Body of pancreas (tissue), 4 donors: ENCODE data around the gene PDGFD. TPM values are rescaled to one million over a fixed set of nuclear protein-coding genes. Genes with fewer than 3 reads are reported as not detected.
A peak's percentile ranks its signal among the peaks of the same experiment; 100 is the strongest.

Experiments used
- ATAC-seq: fragments of 150-250 bp; one replicate; pipeline ENCODE4 v1.9.1; 2016
- DNase-seq, 4 donors: peaks; one replicate each; pipeline ENCODE4 v3.0.0-alpha.2; 2019
- H3K27ac ChIP-seq, 4 donors: fragments of 200-600 bp; sonication (generic); 1 replicate in 3 of 4; 2 replicates in 1 of 4; pipeline versions ENCODE4 v1.5.1 to v1.6.1; 2016 to 2019; ENCODE audit warnings: mild to moderate bottlenecking in 1 of 4, mixed read lengths in 1 of 4, moderate library complexity in 1 of 4
- H3K27me3 ChIP-seq, 2 donors: fragments of 200-600 bp; sonication (generic); one replicate each; pipeline ENCODE4 v1.6.0; 2016; ENCODE audit warnings: mild to moderate bottlenecking in 1 of 2
- H3K36me3 ChIP-seq, 2 donors: fragments of 200-600 bp; sonication (generic); replicated peaks in 1 of 2; 2 replicates each; pipeline ENCODE4 v1.5.1; 2016; ENCODE audit warnings: low read depth in 2 of 2; ENCODE audit not compliant: insufficient read depth in 1 of 2
- H3K4me1 ChIP-seq: fragments of 200-600 bp; sonication (generic); one replicate; pipeline ENCODE4 v1.6.0; 2016
- H3K4me3 ChIP-seq, 2 donors: fragments of 200-600 bp; sonication (generic); 1 replicate in 1 of 2; 2 replicates in 1 of 2; pipeline ENCODE4 v1.5.1; 2016 to 2019
- H3K9me3 ChIP-seq, 3 donors: fragments of 200-600 bp; sonication (generic); 1 replicate in 2 of 3; 2 replicates in 1 of 3; pipeline ENCODE4 v1.5.1; 2016
- POLR2A ChIP-seq, 3 donors: fragments of 450-650 bp; IDR thresholded peaks; one replicate each; pipeline ENCODE4 v1.6.1; 2016; ENCODE audit warnings: antibody characterized with exemption in 3 of 3, mild to moderate bottlenecking in 2 of 3
- WGBS, 2 donors: methylation state at CpG; one replicate each; pipeline ENCODE4 v1.1.5; 2017; 5-methylcytosine and 5-hydroxymethylcytosine counted together
- intact Hi-C: fragments of 100-400 bp; cut with DNase I; formaldehyde crosslinking; loops from one replicate; pipeline ENCODE4 v1.15.1; 2023
- total RNA-seq, 2 donors: library from RNA; depleted of rRNA; stranded (reverse); fragments of >200 nt; gene quantifications; one replicate each; pipeline ENCODE4 v1.1.0, GENCODE V29; 2016
- TF ChIP-seq, protein P1 (sequence below), 7 experiments: fragments of 450-650 bp in 4 of 7; fragments of 200-600 bp in 3 of 7; sonication (generic) in 3 of 7; IDR thresholded peaks; one replicate each; pipeline ENCODE4 v1.5.1; 2016 to 2019; ENCODE audit warnings: antibody characterized with exemption in 7 of 7

The PDGFD gene
- total RNA-seq, 2 donors from 2014 or later = 26.7 to 43.1 TPM

- H3K9me3 ChIP-seq = no peaks in the 10 kb centered on the region
- WGBS, 2 donors = 93 to 94% methylated on average over 3 to 6 of the region's 7 CpGs
- no peaks in the 10 kb centered on the region for H3K36me3 ChIP-seq
- no peak for ATAC-seq
- intact Hi-C loops = no loop called here
- TF ChIP-seq POLR2A (IDR thresholded peaks at IDR 0.05) = no peak
- TF ChIP-seq, protein P1, sequence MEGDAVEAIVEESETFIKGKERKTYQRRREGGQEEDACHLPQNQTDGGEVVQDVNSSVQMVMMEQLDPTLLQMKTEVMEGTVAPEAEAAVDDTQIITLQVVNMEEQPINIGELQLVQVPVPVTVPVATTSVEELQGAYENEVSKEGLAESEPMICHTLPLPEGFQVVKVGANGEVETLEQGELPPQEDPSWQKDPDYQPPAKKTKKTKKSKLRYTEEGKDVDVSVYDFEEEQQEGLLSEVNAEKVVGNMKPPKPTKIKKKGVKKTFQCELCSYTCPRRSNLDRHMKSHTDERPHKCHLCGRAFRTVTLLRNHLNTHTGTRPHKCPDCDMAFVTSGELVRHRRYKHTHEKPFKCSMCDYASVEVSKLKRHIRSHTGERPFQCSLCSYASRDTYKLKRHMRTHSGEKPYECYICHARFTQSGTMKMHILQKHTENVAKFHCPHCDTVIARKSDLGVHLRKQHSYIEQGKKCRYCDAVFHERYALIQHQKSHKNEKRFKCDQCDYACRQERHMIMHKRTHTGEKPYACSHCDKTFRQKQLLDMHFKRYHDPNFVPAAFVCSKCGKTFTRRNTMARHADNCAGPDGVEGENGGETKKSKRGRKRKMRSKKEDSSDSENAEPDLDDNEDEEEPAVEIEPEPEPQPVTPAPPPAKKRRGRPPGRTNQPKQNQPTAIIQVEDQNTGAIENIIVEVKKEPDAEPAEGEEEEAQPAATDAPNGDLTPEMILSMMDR (IDR thresholded peaks at IDR 0.05) = no peak
- H3K4me1 ChIP-seq = no peaks in the 10 kb centered on the region
- H3K4me3 ChIP-seq = no peak overlapping the region
- no peak for DNase-seq
- no peak overlapping the region for H3K27ac ChIP-seq
- no peaks in the 10 kb centered on the region for H3K27me3 ChIP-seq
These were observed 253.2 kb downstream of the PDGFD start for GRCh38 chr11:103910721-103911120.

- Histone ChIP-seq H3K4me1 (no peaks in the 10 kb centered on the region), H3K27ac (peak overlapping the region in 1 of 4 donors; percentile 34), H3K4me3 (no peak overlapping the region), H3K36me3 (no peaks in the 10 kb centered on the region), H3K27me3 (no peaks in the 10 kb centered on the region), H3K9me3 (no peaks in the 10 kb centered on the region)
- 71 to 75% methylated on average over 3 of the region's 3 CpGs for WGBS, 2 donors
- intact Hi-C loops = no loop called here
- TF ChIP-seq POLR2A (IDR thresholded peaks at IDR 0.05) = no peak
- TF ChIP-seq, protein P1 (IDR thresholded peaks at IDR 0.05) = no peak
- no peak for DNase-seq
- ATAC-seq = no peak
These were observed 256.1 kb downstream of the PDGFD start for GRCh38 chr11:103907548-103908455.

GRCh38 chr11:103907136-103907535 lies 256.8 kb downstream of the PDGFD start:
- 58 to 70% methylated on average over 4 of the region's 4 CpGs for WGBS, 2 donors
- H3K27ac ChIP-seq = no peak overlapping the region
- no peaks in the 10 kb centered on the region for H3K9me3 ChIP-seq
- TF ChIP-seq POLR2A (IDR thresholded peaks at IDR 0.05) = no peak
- TF ChIP-seq, protein P1 (IDR thresholded peaks at IDR 0.05) = no peak
- ATAC-seq = no peak
- H3K4me1 ChIP-seq = no peaks in the 10 kb centered on the region
- no peak overlapping the region for H3K4me3 ChIP-seq
- DNase-seq = no peak
- no peaks in the 10 kb centered on the region for H3K36me3 ChIP-seq
- no peaks in the 10 kb centered on the region for H3K27me3 ChIP-seq
- intact Hi-C loops = no loop called here

- Histone ChIP-seq H3K36me3 (no peaks in the 10 kb centered on the region), H3K9me3 (no peaks in the 10 kb centered on the region), H3K27me3 (no peaks in the 10 kb centered on the region), H3K4me3 (no peak overlapping the region), H3K27ac (no peak overlapping the region), H3K4me1 (no peaks in the 10 kb centered on the region)
- DNase-seq = no peak
- 60 to 83% methylated on average over 1 of the region's 1 CpG for WGBS, 2 donors
- no peak for TF ChIP-seq POLR2A (IDR thresholded peaks at IDR 0.05)
- TF ChIP-seq, protein P1 (IDR thresholded peaks at IDR 0.05) = no peak
- ATAC-seq = no peak
- intact Hi-C loops = no loop called here
These were observed 257.6 kb downstream of the PDGFD start for GRCh38 chr11:103906291-103906867.
